Endothelial cell of umbilical vein (primary cell): ENCODE measurements around the gene ZNF319. TPM values are rescaled to one million over a fixed set of nuclear protein-coding genes. Genes with fewer than 3 reads are reported as not detected.

Experiments
- BruUV-seq: library from RNA; stranded (reverse); fragments of 400-500 nt; replicated peaks from 2 replicates; lab custom pipeline; 2021; lab: Mats Ljungman, UMichigan
- CTCF ChIA-PET: fragments of 300-600, 350-600 bp; sonication (Branson Sonifier 250); formaldehyde crosslinking; loops from one replicate; lab custom pipeline; 2021; ENCODE audit warnings: antibody characterized with exemption, inconsistent platforms; lab: Charles Lee
- POLR2A ChIA-PET: fragments of 300-600, 350-600 bp; sonication (Branson Sonifier 250); formaldehyde crosslinking; loops from one replicate; lab custom pipeline; 2021; ENCODE audit warnings: antibody characterized with exemption, inconsistent platforms; lab: Charles Lee
- DNase-seq: peaks from one replicate; pipeline ENCODE4 v3.0.0-alpha.2; 2011; ENCODE audit warnings: low read depth, low spot score
- FAIRE-seq: peaks from 2 replicates; lab custom pipeline; 2011; peaks lifted over from hg19 to GRCh38; lab: Jason Lieb, UNC
- H2AFZ ChIP-seq: 2 replicates; pipeline ENCODE4 v1.6.0; 2012; ENCODE audit warnings: low read depth, low read length, control low read depth, inconsistent platforms
- H3K27ac ChIP-seq: 2 replicates; pipeline ENCODE4 v1.5.1; 2011; ENCODE audit warnings: low read depth, mild to moderate bottlenecking, control low read depth, low read length, moderate library complexity; ENCODE audit not compliant: insufficient read depth
- H3K27me3 ChIP-seq, 2 experiments: 2 replicates each; pipeline versions ENCODE4 v1.6.0 to v1.6.1; 2011; ENCODE audit warnings: low read length in 2 of 2, mixed read lengths in 1 of 2; ENCODE audit not compliant: control insufficient read depth in 2 of 2, insufficient read depth in 2 of 2
- H3K36me3 ChIP-seq, 2 experiments: 2 replicates in 1 of 2; 3 replicates in 1 of 2; pipeline ENCODE4 v1.5.1; 2011; ENCODE audit warnings: low read length in 2 of 2, mild to moderate bottlenecking in 1 of 2, moderate library complexity in 1 of 2; ENCODE audit not compliant: control insufficient read depth in 2 of 2, insufficient read depth in 2 of 2; ENCODE audit errors: extremely low read depth in 1 of 2
- H3K4me1 ChIP-seq: 3 replicates; pipeline ENCODE4 v1.5.1; 2011; ENCODE audit warnings: mild to moderate bottlenecking, low read length; ENCODE audit not compliant: control insufficient read depth, insufficient read depth; ENCODE audit errors: extremely low read depth
- H3K4me2 ChIP-seq: 2 replicates; pipeline ENCODE4 v1.6.1; 2011; ENCODE audit warnings: low read length, control low read depth, mixed read lengths; ENCODE audit not compliant: insufficient read depth
- H3K4me3 ChIP-seq, 3 experiments: fragments of 200-600 bp in 1 of 3; sonication (generic), shearing (Covaris generic) in 1 of 3; replicated peaks in 1 of 3; 2 replicates each; pipeline ENCODE4 v1.5.1; 2011 to 2016; ENCODE audit warnings: control low read depth in 3 of 3, low read length in 3 of 3, mild to moderate bottlenecking in 2 of 3, inconsistent platforms in 1 of 3, low read depth in 1 of 3, moderate library complexity in 1 of 3; ENCODE audit not compliant: insufficient read depth in 1 of 3
- H3K79me2 ChIP-seq: 2 replicates; pipeline ENCODE4 v1.6.0; 2012; ENCODE audit warnings: low read length, inconsistent platforms; ENCODE audit not compliant: control insufficient read depth, insufficient read depth
- H3K9ac ChIP-seq: replicated peaks from 2 replicates; pipeline ENCODE3; 2011; ENCODE audit warnings: low read length, control low read depth; ENCODE audit not compliant: insufficient read depth; ENCODE audit errors: extremely low read depth
- H3K9me1 ChIP-seq: replicated peaks from 3 replicates; pipeline ENCODE4 v1.6.0; 2011; ENCODE audit warnings: mild to moderate bottlenecking, low read length; ENCODE audit not compliant: control insufficient read depth, insufficient read depth; ENCODE audit errors: extremely low read depth
- H3K9me3 ChIP-seq: replicated peaks from 2 replicates; pipeline ENCODE4 v1.5.1; 2012; ENCODE audit warnings: low read length, inconsistent platforms; ENCODE audit not compliant: control insufficient read depth, insufficient read depth
- H4K20me1 ChIP-seq: replicated peaks from 2 replicates; pipeline ENCODE3; 2011; ENCODE audit warnings: mild to moderate bottlenecking, low read length; ENCODE audit not compliant: control insufficient read depth, insufficient read depth; ENCODE audit errors: extremely low read depth
- CTCF ChIP-seq, 2 donors: IDR thresholded peaks; 1 replicate in 1 of 2; 2 replicates in 1 of 2; pipeline ENCODE4 v1.5.1; 2011; ENCODE audit warnings: low read length in 2 of 2, mild to moderate bottlenecking in 2 of 2, moderate library complexity in 2 of 2, control low read depth in 1 of 2, inconsistent platforms in 1 of 2, low read depth in 1 of 2; ENCODE audit not compliant: insufficient read depth in 1 of 2; ENCODE audit errors: extremely low read depth in 1 of 2
- EZH2 ChIP-seq: IDR thresholded peaks from 2 replicates; pipeline ENCODE4 v1.6.1; 2012; ENCODE audit warnings: borderline replicate concordance, low read depth, mild to moderate bottlenecking, moderate library complexity, low read length, inconsistent platforms; ENCODE audit not compliant: severe bottlenecking
- FOS ChIP-seq: IDR thresholded peaks from 2 replicates; pipeline ENCODE4 v1.6.1; 2011; ENCODE audit warnings: mild to moderate bottlenecking, low read length, moderate library complexity, borderline replicate concordance; ENCODE audit not compliant: insufficient read depth
- GATA2 ChIP-seq: IDR thresholded peaks from 2 replicates; pipeline ENCODE4 v1.7.0; 2011; ENCODE audit warnings: low read depth, mild to moderate bottlenecking, moderate library complexity, mixed read lengths, low read length; ENCODE audit not compliant: insufficient read length, insufficient read depth
- JUN ChIP-seq: IDR thresholded peaks from 2 replicates; pipeline ENCODE4 v1.6.1; 2011; ENCODE audit warnings: borderline replicate concordance, low read depth; ENCODE audit not compliant: insufficient read length, insufficient read depth
- MAX ChIP-seq: IDR thresholded peaks from 2 replicates; pipeline ENCODE4 v1.6.1; 2011; ENCODE audit not compliant: insufficient read depth, insufficient read length
- MYC ChIP-seq: IDR thresholded peaks from one replicate; pipeline ENCODE4 v1.6.1; 2011; ENCODE audit warnings: mild to moderate bottlenecking, low read depth, low read length
- POLR2A ChIP-seq: IDR thresholded peaks from 2 replicates; pipeline ENCODE4 v1.6.1; 2012; ENCODE audit warnings: low read depth, mild to moderate bottlenecking, control low read depth, low read length
- POLR2AphosphoS5 ChIP-seq: IDR thresholded peaks from 2 replicates; pipeline ENCODE4 v1.6.1; 2012; ENCODE audit warnings: low read depth, mild to moderate bottlenecking, control low read depth, low read length, moderate library complexity; ENCODE audit not compliant: insufficient read depth
- dilution Hi-C: fragments of 300-500 bp; cut with MboI; formaldehyde crosslinking; loops from one replicate; pipeline ENCODE4 v1.15.0; 2019; ENCODE audit warnings: low sequenced_read_pairs; ENCODE audit not compliant: extremely low pct_ligation_motif_present
- intact Hi-C: fragments of 100-400 bp; cut with micrococcal nuclease; formaldehyde crosslinking; loops from one replicate; pipeline ENCODE4 v1.10.0; 2022
- polyA plus RNA-seq, 4 experiments: library from polyadenylated mRNA; depleted of rRNA in 3 of 4; stranded (reverse) in 3 of 4; unstranded in 1 of 4; fragments of >200 nt; gene quantifications; 2 replicates each; pipeline versions ENCODE4 v1.2.1 to v1.2.3, GENCODE V29; 2011 to 2012; ENCODE audit warnings: missing spikeins in 1 of 4
- total RNA-seq: library from RNA; stranded (reverse); gene quantifications from 2 replicates; pipeline ENCODE4 v1.2.3, GENCODE V29; 2021

ZNF319 gene
- total and polyA plus RNA-seq, 2 donors (not counting 3 experiments of a cell fraction or from before 2014, with no cell fraction given): 5.4 to 9.9 TPM

DNA sequence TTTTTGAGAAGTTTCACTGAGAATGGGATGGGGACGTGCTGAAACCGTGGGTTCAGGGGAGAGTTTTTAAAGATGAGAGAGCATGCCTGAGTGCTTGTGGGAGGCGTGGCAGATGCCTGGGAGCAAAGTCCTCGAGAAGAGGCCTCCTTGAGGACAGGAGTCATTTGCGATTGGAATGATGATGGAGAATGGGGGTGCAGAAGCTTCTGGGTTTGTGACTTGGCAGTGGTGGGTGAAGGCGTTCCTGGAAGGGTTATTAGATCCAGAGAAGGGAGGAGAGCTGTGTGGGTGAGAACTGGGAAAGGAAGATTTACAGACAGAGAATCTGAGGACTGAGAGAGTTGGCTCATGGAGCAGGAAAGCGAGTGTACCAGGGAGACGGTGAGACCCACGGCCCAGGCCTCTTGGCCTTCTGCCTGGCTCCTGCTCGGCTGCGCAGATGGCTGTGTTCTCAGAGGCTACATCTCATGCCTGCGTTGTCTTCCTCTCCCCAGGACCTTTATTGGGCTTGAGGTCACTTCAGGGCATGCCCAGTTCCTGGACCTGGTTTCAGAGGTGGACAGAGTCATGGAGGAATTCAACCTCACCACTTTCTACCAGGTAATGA is 16.5 kb upstream of the ZNF319 start:
- ChIA-PET CTCF (no interaction called here), POLR2A (no interaction called here)

DNA sequence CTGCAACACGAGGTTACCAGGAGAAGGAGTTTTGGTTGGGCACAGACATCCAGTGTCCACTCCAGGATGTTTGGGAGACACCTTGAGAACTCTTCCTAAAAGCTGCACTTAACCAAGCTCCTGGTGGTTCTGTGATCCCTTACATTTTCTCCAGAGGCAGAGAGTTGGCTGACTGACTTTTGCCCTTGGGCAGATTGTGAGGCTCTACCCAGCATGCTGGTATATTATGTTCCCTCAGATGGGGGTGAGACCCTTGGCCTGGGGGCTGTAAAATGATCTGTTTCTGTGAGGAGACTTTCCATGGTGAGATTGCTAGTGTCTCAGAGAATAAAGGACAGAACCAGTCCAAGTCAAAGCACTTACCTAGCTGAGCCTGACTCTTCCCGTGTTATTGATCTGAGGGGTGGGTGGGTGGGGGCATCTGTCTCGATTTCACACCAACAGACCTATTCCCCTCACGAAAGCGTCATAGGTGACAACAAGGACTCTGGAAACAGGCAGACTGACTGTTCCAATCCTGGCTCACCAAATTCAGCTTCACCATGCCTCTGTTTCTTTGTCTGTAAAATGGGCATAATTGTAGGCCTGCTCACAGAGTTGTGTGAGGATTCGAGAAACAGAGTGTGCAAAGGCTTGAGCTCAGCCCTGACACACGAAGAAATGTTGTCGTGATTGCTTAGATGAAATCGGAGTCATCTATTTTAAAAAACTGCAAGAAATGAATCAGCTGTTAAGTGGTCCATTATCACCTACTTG is 12.9 kb upstream of the ZNF319 start:
- Histone ChIP-seq H3K27me3 (no peaks in the 10 kb centered on the region), H3K36me3 (peaks cover 8 to 20% of the 10 kb centered on the region in 2 experiments), H3K9me3 (no peaks in the 10 kb centered on the region), H3K4me2 (no peak overlapping the region), H3K4me3 (no peak overlapping the region), H4K20me1 (no peaks in the 10 kb centered on the region), H3K4me1 (peaks cover 3% of the 10 kb centered on the region), H3K9me1 (no peaks in the 10 kb centered on the region), H3K27ac (no peak overlapping the region), H3K79me2 (no peaks in the 10 kb centered on the region), H2AFZ (no peak overlapping the region), H3K9ac (no peak overlapping the region)
- intact Hi-C loops: no loop called here
- TF ChIP-seq POLR2AphosphoS5 (no peak), MYC (no peak), JUN (no peak), MAX (no peak), FOS (no peak), CTCF (IDR thresholded peaks at IDR 0.05; ENCODE audit: extremely low read depth in 1 of 2, insufficient read depth in 1 of 2, low read depth in 1 of 2, low read length in 2 of 2) (no peak), POLR2A (no peak), GATA2 (no peak), EZH2 (no peak)
- FAIRE-seq (no peak), DNase-seq (no peak)
- dilution Hi-C loops: no loop called here
- BruUV-seq: no TSS peak
- CTCF ChIA-PET: interaction anchor here (1.0 to 1.7 kb wide), 4 partner anchors 8 to 116 kb away, joined by 3 to 5 read pairs (median 4); partner anchors contain the start of gene CFAP20
- POLR2A ChIA-PET: no interaction called here

More for the DNA sequence above, 16.5 kb upstream of the ZNF319 start:
- no peaks in the 10 kb centered on the region for H3K27me3 ChIP-seq
- dilution Hi-C loops (no loop called here), intact Hi-C loops (no loop called here)
- peaks cover 6 to 18% of the 10 kb centered on the region in 2 experiments for H3K36me3 ChIP-seq
- H4K20me1 ChIP-seq: no peaks in the 10 kb centered on the region
- H3K4me1 ChIP-seq: peaks cover 3% of the 10 kb centered on the region
- no peaks in the 10 kb centered on the region for H3K9me1 ChIP-seq
- FAIRE-seq (no peak), DNase-seq (no peak)
- no TSS peak for BruUV-seq
- H3K27ac ChIP-seq: no peak overlapping the region
- no peaks in the 10 kb centered on the region for H3K79me2 ChIP-seq
- H3K9me3 ChIP-seq: no peaks in the 10 kb centered on the region
- H2AFZ ChIP-seq: no peak overlapping the region
- no peak overlapping the region for H3K4me3 ChIP-seq
- H3K4me2 ChIP-seq: no peak overlapping the region
- TF ChIP-seq EZH2 (no peak), JUN (no peak), POLR2A (no peak), MYC (no peak), POLR2AphosphoS5 (no peak)
- H3K9ac ChIP-seq: no peak overlapping the region
